HCT116 (cell line): ENCODE data around the gene RASGEF1C.

Experiments
- EGR1 ChIP-seq: IDR thresholded peaks from 2 replicates; pipeline ENCODE4 v1.6.1; 2012; ENCODE audit warnings: low read depth
- EZH2 ChIP-seq: fragments of 200-600 bp; sonication (generic); IDR thresholded peaks from 2 replicates; pipeline ENCODE4 v1.6.1; 2017; ENCODE audit warnings: antibody characterized with exemption, mixed run types
- POLR2A ChIP-seq: IDR thresholded peaks from 2 replicates; pipeline ENCODE4 v1.7.0; 2011; ENCODE audit warnings: borderline replicate concordance; ENCODE audit not compliant: insufficient read depth, insufficient read length; ENCODE audit errors: extremely low read depth
- RAD21 ChIP-seq: IDR thresholded peaks from 2 replicates; pipeline ENCODE4 v1.6.1; 2012; ENCODE audit warnings: low read depth, mild to moderate bottlenecking
- REST ChIP-seq: IDR thresholded peaks from 2 replicates; pipeline ENCODE4 v1.6.1; 2012; ENCODE audit warnings: low read depth
- ZNF274 ChIP-seq: fragments of 200-500 bp; sonication (Bioruptor generic); IDR thresholded peaks from 2 replicates; pipeline ENCODE4 v1.6.1; 2014; ENCODE audit warnings: mild to moderate bottlenecking, low read depth, low read length, inconsistent platforms
- TF ChIP-seq, protein P1 (sequence below), 3 experiments: fragments of 200-600 bp in 1 of 3; sonication (generic) in 1 of 3; IDR thresholded peaks in 2 of 3; conservative IDR thresholded peaks in 1 of 3; 2 replicates each; pipeline ENCODE4 v1.5.1; 2012 to 2017; ENCODE audit warnings: low read depth in 2 of 3, low read length in 2 of 3, antibody characterized with exemption in 1 of 3, borderline replicate concordance in 1 of 3, control low read depth in 1 of 3, mild to moderate bottlenecking in 1 of 3, mixed read lengths in 1 of 3, mixed run types in 1 of 3, moderate library complexity in 1 of 3; ENCODE audit not compliant: insufficient read depth in 1 of 3
- TF ChIP-seq, protein P2 (sequence below): IDR thresholded peaks from 2 replicates; pipeline ENCODE4 v1.6.1; 2012
- TF ChIP-seq, protein P3 (sequence below): IDR thresholded peaks from 2 replicates; pipeline ENCODE4 v1.6.1; 2012

- TF ChIP-seq, protein P1, sequence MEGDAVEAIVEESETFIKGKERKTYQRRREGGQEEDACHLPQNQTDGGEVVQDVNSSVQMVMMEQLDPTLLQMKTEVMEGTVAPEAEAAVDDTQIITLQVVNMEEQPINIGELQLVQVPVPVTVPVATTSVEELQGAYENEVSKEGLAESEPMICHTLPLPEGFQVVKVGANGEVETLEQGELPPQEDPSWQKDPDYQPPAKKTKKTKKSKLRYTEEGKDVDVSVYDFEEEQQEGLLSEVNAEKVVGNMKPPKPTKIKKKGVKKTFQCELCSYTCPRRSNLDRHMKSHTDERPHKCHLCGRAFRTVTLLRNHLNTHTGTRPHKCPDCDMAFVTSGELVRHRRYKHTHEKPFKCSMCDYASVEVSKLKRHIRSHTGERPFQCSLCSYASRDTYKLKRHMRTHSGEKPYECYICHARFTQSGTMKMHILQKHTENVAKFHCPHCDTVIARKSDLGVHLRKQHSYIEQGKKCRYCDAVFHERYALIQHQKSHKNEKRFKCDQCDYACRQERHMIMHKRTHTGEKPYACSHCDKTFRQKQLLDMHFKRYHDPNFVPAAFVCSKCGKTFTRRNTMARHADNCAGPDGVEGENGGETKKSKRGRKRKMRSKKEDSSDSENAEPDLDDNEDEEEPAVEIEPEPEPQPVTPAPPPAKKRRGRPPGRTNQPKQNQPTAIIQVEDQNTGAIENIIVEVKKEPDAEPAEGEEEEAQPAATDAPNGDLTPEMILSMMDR (IDR thresholded peaks at IDR 0.05 in 2 of 3, conservative IDR thresholded peaks at IDR 0.05 in 1 of 3; ENCODE audit: borderline replicate concordance in 1 of 3, insufficient read depth in 1 of 3, low read depth in 2 of 3, low read length in 2 of 3) = no peak
- TF ChIP-seq RAD21 (no peak), EZH2 (no peak), REST (no peak), POLR2A (no peak), EGR1 (no peak), ZNF274 (no peak)
- TF ChIP-seq, protein P2, sequence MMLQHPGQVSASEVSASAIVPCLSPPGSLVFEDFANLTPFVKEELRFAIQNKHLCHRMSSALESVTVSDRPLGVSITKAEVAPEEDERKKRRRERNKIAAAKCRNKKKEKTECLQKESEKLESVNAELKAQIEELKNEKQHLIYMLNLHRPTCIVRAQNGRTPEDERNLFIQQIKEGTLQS = no peak
- TF ChIP-seq, protein P3, sequence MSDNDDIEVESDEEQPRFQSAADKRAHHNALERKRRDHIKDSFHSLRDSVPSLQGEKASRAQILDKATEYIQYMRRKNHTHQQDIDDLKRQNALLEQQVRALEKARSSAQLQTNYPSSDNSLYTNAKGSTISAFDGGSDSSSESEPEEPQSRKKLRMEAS = no peak
These were observed 141.0 kb downstream of the RASGEF1C start for GRCh38 chr5:180067986-180068385.
